ENCODE measurements around the gene FHIT. TPM values are rescaled to one million over a fixed set of nuclear protein-coding genes. Genes with fewer than 3 reads are reported as not detected.

FHIT gene
- total RNA-seq, 2 experiments from 2014 or later: 86.0 to 90.6 TPM

GRCh38 chr3:60392501-60392900 lies 858.8 kb downstream of the FHIT start:
- H3K27ac ChIP-seq (ENCODE audit: low read depth in 1 of 2, low read length in 2 of 2): no peak overlapping the region
- DNase-seq (no peak), ATAC-seq (ENCODE audit: poor library complexity) (no peak)
- no peaks in the 10 kb centered on the region for H3K36me3 Mint-ChIP-seq (ENCODE audit: low read depth)
- no peaks in the 10 kb centered on the region for H3K27me3 Mint-ChIP-seq
- no peaks in the 10 kb centered on the region for H3K27me3 ChIP-seq (ENCODE audit: control insufficient read depth in 1 of 2, insufficient read depth in 2 of 2, low read length in 2 of 2)
- intact Hi-C loops (cut with DNase I, micrococcal nuclease): no loop called here
- H3K9me3 ChIP-seq (ENCODE audit: control insufficient read depth in 1 of 2, insufficient read depth in 1 of 2, low read length in 2 of 2): no peaks in the 10 kb centered on the region
- H3K4me1 Mint-ChIP-seq (ENCODE audit: low read depth): no peaks in the 10 kb centered on the region
- no peak overlapping the region for H3K4me3 Mint-ChIP-seq
- CTCF ChIA-PET: no interaction called here
- no peaks in the 10 kb centered on the region for H3K36me3 ChIP-seq (ENCODE audit: insufficient read depth, low read length)
- no peaks in the 10 kb centered on the region for H3K9me3 Mint-ChIP-seq
- no peak overlapping the region for H3K4me3 ChIP-seq (ENCODE audit: low read length)
- no peak for TF ChIP-seq CTCF (IDR thresholded peaks at IDR 0.05)
- no peaks in the 10 kb centered on the region for H3K4me1 ChIP-seq (ENCODE audit: insufficient read depth, low read length)
- POLR2A ChIA-PET: no interaction called here
- no peak overlapping the region for H3K27ac Mint-ChIP-seq

GRCh38 chr3:60391292-60391691 lies 860.0 kb downstream of the FHIT start:
- intact Hi-C loops (cut with DNase I, micrococcal nuclease): no loop called here
- Mint-ChIP-seq H3K4me1 (ENCODE audit: low read depth) (no peaks in the 10 kb centered on the region), H3K9me3 (no peaks in the 10 kb centered on the region), H3K4me3 (no peak overlapping the region), H3K27me3 (no peaks in the 10 kb centered on the region), H3K36me3 (ENCODE audit: low read depth) (no peaks in the 10 kb centered on the region), H3K27ac (no peak overlapping the region)
- Histone ChIP-seq H3K27ac (ENCODE audit: low read depth in 1 of 2, low read length in 2 of 2) (no peak overlapping the region), H3K4me1 (ENCODE audit: insufficient read depth, low read length) (no peaks in the 10 kb centered on the region), H3K4me3 (ENCODE audit: low read length) (no peak overlapping the region), H3K27me3 (ENCODE audit: control insufficient read depth in 1 of 2, insufficient read depth in 2 of 2, low read length in 2 of 2) (no peaks in the 10 kb centered on the region), H3K36me3 (ENCODE audit: insufficient read depth, low read length) (no peaks in the 10 kb centered on the region), H3K9me3 (ENCODE audit: control insufficient read depth in 1 of 2, insufficient read depth in 1 of 2, low read length in 2 of 2) (no peaks in the 10 kb centered on the region)
- CTCF ChIA-PET: no interaction called here
- TF ChIP-seq CTCF (IDR thresholded peaks at IDR 0.05): no peak
- DNase-seq (no peak), ATAC-seq (ENCODE audit: poor library complexity) (no peak)
- POLR2A ChIA-PET: no interaction called here

- H3K9me3 Mint-ChIP-seq: no peaks in the 10 kb centered on the region
- H3K4me1 Mint-ChIP-seq (ENCODE audit: low read depth): no peaks in the 10 kb centered on the region
- CTCF ChIA-PET: no interaction called here
- H3K4me3 Mint-ChIP-seq: no peak overlapping the region
- DNase-seq (no peak), ATAC-seq (ENCODE audit: poor library complexity) (no peak)
- POLR2A ChIA-PET: no interaction called here
- Histone ChIP-seq H3K27ac (ENCODE audit: low read depth in 1 of 2, low read length in 2 of 2) (no peak overlapping the region), H3K4me3 (ENCODE audit: low read length) (no peak overlapping the region), H3K27me3 (ENCODE audit: control insufficient read depth in 1 of 2, insufficient read depth in 2 of 2, low read length in 2 of 2) (no peaks in the 10 kb centered on the region), H3K36me3 (ENCODE audit: insufficient read depth, low read length) (no peaks in the 10 kb centered on the region), H3K9me3 (ENCODE audit: control insufficient read depth in 1 of 2, insufficient read depth in 1 of 2, low read length in 2 of 2) (no peaks in the 10 kb centered on the region), H3K4me1 (ENCODE audit: insufficient read depth, low read length) (no peaks in the 10 kb centered on the region)
- H3K36me3 Mint-ChIP-seq (ENCODE audit: low read depth): no peaks in the 10 kb centered on the region
- intact Hi-C loops (cut with DNase I, micrococcal nuclease): no loop called here
- no peak overlapping the region for H3K27ac Mint-ChIP-seq
- no peak for TF ChIP-seq CTCF (IDR thresholded peaks at IDR 0.05)
- no peaks in the 10 kb centered on the region for H3K27me3 Mint-ChIP-seq
Observed at GRCh38 chr3:60388731-60389130, 862.5 kb downstream of the FHIT start.

All from CD4-positive, alpha-beta T cell (primary cell).